Globus pallidus (tissue), 1 donor: ENCODE data around the gene SLC43A3.

ENCODE experiments used
- DNase-seq: peaks from one replicate; pipeline ENCODE4 v3.0.0-alpha.2; 2015; ENCODE audit warnings: low spot score

The SLC43A3 gene

DNA sequence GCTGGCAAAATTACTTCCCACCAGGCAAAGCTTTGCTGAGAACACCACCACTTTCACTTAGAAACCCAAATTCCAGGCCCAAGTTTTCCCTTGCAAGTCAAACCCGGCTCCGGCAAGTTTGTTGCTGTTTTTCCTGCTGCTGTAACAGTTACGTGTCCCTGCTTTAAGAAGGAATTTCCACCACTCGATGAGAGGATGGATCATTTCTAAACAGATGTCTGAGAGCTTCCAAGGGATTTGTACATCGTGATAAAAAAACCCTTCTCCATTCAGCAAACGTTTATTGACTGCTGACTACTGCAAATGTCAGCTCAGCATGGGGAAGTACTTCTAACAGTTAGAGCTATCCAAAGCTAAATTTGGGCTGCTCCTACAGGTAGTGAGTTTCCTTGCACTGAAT lies 69.1 kb downstream of the SLC43A3 start:
- DNase-seq, result no peak

DNA sequence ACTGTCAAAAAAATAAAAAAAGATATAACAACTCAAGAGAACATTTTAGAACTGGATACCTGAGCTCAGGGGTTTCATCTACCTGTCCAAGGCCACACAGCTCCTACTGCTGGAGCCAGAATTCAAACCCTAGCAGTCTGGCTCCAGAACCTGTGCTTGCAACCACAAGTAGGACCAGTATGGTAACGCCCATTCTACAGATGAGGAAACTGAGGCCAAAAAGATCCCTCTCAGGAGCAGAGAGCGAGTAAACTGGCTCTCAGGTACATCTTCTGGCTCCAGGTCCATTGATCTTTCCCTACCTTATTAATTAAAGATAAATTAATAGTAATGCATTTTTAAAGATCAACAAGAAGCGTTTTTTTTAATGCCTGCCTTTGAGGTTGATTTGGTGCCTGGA lies 69.6 kb downstream of the SLC43A3 start:
- DNase-seq, result no peak
